Measurements from ENCODE around the gene EPB41.

- TF ChIP-seq CTCF (IDR thresholded peaks at IDR 0.05) (peak in 4 of 6 experiments; percentile 10 to 48 (median 28)), EP300 (IDR thresholded peaks at IDR 0.05) (no peak)
Measured at GRCh38 chr1:28886731-28887418, 27.5 kb upstream of the EPB41 start.
